ENCODE results near the gene C1QTNF8.
"Not testable (repeated sequence)": the region's sequence is repeated elsewhere in the genome, so short reads cannot be mapped to it uniquely, and the experiment has no call there.

Gene C1QTNF8

DNA sequence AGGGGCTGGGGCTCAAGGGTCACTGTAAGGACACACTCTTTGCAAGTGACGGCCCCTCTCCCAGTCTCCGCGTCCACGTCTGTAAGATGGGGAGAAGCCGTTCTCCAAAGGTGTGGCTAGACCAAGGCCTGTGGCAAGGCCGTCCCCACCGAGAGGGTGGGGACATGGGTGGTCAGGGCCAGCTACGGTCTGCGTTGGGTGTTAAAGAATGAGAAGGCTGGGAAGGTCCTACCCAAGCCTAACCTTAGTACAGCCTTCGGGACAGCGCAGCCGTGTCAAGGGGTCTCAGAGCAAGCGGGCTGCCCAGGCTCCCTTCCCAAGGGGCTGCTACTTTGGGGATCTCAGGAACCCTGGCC, 1.9 kb downstream of the C1QTNF8 start:
- DNase-seq (ENCODE audit: low read depth in 2 of 2), result no peak

DNA sequence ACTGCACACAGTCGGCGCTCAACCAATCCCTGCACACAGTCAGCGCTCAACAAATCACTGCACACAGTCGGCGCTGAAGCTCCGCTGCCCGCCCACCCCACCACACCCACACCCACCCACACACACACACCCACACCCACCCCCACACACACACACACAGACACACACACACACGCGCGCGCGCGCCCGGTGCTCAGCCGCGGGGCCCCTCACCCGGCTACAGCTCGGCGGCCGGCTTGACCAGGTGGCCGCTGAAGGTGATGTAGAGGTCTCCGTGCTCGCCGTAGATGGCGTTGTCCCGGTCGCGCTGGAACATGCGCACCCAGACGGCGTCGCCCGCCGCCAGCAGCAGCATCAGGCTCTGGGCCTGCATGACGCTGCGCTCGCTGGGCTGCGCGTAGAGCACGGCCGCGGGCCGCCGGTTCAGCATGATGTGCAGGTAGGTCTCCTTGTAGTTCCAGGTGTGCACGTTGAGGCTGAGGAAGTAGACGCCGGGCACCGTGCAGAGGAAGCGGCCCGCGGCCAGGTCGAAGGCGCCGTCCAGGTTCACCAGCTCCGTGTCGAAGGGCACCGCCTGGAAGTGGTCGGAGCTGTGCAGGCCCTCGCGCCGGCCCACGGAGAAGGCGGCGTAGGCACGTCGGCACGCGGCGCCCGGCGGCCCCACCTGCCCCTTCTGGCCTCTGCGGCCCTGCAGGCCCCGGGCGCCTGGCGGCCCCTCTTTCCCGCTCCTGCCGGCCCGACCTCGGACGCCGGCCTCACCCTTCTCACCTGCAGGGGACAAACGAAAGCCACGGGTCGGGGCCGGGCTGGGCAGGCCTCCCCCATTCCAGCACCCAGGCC, 2.5 kb downstream of the C1QTNF8 start:
- no peak for DNase-seq (ENCODE audit: low read depth in 2 of 2)

DNA sequence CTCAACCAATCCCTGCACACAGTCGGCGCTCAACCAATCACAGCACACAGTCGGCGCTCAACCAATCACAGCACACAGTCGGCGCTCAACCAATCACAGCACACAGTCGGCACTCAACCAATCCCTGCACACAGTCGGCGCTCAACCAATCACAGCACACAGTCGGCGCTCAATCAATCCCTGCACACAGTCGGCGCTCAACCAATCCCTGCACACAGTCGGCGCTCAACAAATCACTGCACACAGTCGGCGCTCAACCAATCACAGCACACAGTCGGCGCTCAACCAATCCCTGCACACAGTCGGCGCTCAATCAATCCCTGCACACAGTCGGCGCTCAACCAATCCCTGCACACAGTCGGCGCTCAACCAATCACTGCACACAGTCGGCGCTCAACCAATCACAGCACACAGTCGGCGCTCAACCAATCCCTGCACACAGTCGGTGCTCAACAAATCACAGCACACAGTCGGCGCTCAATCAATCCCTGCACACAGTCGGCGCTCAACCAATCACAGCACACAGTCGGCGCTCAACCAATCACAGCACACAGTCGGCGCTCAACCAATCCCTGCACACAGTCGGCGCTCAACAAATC, 3.3 kb downstream of the C1QTNF8 start:
- not testable (repeated sequence) for DNase-seq (ENCODE audit: low read depth in 2 of 2)

DNA sequence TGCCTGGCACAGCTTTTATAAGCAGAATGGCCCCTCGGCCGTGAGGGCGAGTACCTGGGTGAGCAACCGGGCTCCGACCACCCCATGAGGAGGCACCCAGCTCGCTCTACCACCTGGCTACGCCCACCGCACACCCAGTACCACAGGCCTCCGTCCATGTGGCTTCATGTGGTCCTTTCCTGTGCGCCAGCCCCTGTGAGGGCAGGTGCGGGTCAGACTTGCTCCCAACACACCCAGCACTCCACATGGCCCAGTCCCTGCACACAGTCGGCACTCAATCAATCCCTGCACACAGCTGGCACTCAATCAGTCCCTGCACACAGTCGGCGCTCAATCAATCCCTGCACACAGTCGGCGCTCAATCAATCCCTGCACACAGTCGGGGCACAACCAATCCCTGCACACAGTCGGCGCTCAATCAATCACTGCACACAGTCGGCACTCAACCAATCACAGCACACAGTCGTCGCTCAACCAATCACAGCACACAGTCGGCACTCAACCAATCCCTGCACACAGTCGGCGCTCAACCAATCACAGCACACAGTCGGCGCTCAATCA, 4.0 kb downstream of the C1QTNF8 start:
- DNase-seq (ENCODE audit: low read depth in 2 of 2), result no peak

DNA sequence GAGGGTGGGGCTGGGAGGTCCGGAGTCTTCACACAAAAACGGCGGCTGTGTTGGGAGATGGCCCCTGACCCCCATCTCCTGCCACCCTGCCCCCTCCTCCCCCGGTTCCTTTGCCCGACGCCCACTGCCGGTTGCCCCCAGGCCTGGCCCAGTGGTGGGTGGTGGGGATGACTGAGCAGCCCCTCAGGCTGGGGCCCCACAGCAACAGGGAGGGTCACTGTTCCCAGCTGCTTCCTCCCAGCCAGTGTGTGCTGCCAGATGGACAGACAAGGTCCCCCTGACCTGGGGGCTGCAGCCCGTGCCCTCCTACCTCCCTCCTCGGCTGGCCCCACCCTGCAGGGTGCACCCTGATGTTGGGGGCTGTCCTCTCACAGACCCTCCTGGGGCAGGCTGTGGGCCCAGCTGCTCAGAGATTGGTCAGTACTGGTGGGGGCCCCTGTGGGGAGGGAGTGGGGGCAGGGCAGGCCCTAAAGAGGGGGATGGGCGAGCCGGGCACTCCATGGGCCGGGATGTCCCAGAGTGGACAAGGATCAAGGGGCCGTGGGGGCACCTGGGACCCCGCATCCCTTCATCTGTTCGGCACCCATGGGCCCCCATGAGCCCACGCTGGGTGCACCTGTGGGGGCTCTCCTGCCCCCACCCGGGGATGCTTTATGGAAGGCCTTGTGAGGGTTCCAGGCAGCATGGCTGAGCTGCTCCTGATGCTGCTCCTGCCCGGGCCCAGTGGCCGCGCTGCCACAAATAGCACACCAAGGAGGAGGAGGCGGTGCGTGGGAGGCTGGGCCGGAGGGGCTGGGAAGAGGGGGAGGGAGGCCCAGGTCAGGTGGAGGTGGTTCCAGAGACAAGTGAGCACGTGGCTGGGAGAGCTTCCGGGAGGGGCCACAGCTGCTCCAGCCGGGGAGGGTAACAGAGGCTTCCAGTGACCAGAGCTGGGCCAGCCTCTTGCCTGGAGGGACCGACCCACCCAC, 5.1 kb downstream of the C1QTNF8 start:
- no peak for DNase-seq (ENCODE audit: low read depth in 2 of 2)

DNA sequence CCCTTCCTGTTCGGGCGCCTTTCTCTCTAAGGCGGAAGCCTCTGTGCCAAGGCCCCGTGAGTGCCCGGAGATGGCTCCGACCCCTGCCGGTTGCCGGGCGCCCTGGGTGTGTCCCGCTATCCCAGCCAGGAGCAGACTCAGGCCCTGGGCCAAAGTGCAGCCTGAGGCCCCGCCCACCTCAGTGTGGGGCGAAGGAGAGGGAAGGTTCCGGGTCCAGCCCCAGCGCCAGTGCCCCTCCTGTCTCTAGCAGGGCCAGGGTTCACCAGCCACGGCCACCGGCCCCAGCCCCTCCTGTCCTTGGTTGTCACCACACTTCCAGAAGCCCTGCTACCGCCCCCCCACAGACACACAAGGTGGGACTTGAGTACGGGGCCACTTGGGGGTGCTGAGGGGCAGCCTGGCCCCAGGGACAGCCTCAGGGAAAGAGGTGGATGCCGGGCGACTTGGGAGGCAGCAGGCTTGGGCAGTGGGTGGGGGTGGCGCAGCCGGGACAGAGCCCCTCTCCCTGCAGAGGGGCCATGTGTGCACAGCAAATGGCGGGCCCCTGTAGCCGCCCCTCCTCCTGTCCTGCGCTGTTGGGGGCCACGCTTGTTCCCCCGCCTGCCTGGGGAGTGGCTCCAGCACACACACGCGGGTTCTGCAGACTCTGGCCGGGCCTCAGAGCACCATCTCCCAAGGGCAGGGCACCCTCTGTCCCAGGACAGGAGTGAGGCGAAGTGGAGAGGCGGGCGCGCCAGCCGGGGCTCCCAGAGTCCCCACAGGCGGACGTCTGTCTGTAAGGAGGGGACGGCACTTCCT, 6.0 kb downstream of the C1QTNF8 start:
- no peak for DNase-seq (ENCODE audit: low read depth in 2 of 2)

DNA sequence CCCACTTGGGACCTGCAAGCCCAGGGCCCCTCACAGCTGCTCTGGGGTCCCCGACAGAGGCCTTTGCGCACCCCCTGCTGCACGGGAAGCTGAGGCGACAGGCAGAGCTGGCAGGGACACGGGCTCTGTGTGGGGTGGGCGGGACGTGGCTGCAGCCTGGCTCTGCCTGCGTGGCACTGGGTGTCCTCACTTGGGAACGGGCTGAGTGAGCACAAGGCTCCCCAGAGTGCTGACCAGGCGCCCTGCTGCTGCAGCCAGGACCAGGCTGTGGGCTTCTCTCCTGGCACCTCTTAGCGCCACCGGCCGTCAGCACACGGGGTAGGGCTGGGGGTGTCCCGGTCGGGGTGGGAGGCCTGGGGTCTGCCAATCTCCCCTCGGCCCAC, 6.6 kb downstream of the C1QTNF8 start:
- DNase-seq (ENCODE audit: low read depth in 2 of 2), result no peak

DNA sequence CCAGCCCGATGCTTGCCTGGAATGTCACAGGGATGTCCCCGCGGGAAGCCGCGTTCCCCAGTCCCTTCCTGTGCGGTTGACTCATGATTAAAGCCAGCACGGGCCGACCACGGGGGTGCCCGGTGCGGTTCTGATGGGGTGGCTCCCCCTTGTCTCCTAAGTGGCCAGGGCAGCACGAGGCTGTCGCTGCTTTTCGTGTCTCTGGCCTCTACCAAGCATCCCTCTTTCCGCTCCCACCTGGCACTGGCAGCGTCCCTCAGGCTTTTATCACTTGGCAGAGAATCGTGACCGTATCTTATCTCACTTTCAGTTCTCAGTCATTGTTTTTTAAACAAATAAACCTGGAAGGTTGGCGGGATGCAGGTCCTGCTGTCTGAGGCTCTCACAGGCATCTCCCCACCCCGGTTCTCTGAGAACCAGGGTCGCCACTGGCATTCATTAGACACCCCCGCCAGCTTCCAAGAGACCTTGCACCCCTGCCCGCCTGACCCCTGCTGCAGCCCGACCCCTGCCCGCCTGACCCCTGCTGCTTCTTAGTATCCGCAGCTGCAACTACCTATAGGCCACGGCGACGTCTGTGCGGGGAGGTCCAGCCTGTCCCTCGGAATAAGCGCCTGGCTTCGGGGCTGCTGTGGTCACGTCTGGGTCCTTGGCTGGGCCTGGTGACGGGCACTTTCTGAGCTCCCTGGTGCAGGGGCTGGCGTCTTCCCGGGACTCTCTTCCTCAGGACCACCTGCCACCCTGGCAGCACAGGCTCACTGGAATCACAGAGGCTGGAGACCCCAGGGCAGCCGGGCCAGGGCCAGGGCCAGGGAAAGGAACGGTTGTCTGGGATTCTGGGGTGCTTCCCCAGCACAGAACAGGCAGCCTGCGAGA, 7.5 kb downstream of the C1QTNF8 start:
- no peak for DNase-seq (ENCODE audit: low read depth in 2 of 2)

DNA sequence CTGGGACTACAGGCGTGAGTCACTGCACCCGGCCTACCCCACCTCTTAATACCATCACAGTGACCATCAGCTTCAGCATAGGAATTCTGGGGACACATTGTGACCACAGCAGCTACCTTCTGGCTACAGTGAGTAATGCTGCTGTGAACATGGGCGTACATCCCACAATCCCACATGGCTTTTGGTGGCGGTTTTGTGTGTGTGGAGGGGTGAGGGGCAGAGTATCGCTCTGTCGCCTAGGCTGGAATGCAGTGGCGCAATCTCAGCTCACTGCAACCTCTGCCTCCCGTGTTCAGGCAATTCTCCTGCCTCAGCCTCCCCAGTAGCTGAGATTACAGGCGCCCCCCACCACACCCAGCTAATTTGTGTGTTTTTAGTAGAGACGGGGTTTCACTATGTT, 9.6 kb downstream of the C1QTNF8 start:
- not testable (repeated sequence) for DNase-seq (ENCODE audit: low read depth in 2 of 2)

DNA sequence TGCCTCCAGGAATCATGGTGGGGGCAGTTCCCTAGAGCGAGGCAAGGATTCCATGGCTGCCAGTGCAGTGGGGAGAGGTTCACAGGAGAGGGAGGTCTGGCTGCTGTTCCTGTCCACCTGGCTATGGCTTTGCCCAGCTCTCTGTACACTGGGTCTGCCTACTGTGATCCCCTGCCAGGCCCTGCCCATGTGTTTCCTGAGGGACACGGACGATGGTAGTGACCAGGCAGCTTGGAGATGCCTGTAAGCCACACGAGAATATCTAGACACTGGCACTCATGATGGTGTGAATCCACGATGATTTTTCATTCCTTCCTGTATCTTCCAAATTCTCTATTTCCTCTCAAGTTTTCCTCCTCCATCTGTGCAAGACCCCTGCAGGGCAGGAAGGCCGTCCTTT, 11.1 kb downstream of the C1QTNF8 start:
- DNase-seq (ENCODE audit: low read depth in 2 of 2), result no peak

DNA sequence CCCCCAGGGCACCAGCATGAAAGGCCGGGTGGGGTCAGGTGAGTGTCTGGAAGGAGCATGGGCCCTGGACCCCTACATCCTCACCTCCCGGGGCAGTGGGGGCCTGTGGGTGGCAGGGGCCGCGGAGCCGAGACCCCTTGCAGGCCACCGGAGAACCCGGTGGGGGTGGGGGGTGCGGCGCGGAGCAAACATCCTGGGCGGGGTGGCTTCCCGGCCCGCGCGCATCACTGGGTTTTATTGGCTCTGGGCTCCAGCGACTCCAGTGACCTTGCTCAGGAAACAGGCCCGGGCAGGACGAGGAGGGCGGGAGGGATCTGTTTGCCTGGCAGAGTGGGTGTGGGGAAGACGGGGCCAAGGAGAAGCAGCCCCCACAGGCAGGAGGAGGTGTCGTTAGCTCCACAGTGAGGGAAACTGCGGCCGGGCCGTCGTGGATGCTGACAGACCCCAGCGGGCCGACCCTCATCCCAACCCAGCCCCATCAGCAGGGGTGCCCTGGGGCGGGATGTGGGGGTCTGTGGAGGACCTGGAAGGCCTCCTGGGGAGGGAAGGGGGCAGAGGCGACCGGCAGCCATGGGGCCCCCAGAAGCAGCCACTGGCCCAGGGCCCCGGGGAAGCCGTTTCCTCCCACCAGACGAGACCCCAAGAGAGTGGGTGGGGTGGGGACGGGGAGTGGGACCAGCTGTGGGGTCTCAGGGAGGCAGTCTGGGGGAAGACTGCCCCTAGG, 12.9 kb downstream of the C1QTNF8 start:
- DNase-seq (ENCODE audit: low read depth in 2 of 2), result no peak

DNA sequence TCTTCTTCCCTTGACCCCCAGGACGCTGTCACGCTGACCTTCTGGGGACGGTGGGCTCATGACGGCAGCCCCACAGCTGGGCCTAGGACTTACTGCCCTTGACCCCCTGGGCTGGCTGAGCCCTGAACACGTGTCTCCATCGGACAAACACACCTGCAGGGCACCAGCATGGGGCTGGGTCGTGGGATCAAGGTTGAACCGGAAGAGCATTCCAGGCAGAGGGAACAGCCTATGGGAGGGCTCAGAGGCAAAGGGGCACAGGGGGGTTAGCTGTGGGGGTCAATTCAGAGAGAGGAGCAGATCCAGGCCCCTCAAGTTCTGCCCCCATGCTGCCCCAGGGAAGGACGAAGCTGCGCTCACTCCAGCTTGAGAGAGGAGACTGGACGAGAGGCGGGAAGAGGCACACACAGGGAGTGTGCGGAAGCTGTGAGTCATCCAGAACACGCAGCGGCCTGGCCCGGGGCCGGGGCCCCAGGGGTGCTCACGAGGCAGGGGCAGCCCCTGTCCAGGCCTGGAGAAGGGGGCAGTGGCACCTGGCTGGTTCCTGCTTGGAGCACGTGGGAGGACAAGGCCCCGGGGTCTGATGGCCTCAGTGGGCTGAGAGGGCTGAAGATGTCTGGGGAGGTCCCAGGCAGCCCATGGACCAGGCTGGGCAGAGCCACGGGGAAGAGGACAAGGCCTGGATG, 13.6 kb downstream of the C1QTNF8 start:
- no peak for DNase-seq (ENCODE audit: low read depth in 2 of 2)

DNA sequence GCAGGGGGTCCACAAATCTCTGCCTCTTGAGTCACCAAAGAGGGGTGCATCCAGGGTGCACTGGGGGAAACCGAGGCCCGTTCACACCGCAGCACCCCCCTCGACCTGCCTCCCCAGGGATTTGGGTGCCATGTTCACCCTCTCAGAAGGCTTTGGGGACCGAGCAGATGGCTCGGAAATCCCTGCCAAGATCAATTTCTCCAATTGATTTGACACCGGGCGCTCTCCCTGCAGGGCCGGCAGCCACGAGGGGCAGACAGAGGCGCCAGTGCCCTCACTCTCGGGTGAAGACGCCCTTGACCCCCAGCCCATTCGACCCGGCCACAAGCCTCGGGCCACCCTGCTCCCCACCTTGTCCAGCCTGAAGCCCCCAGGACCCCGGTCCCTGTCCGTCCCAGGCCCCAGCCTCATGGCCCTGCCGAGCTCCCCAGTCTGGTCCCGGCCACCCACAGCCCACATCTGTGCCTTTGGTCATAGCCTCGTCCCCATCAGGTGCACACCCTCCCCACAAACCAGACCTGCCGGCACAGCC, 14.2 kb downstream of the C1QTNF8 start:
- no peak for DNase-seq (ENCODE audit: low read depth in 2 of 2)

DNA sequence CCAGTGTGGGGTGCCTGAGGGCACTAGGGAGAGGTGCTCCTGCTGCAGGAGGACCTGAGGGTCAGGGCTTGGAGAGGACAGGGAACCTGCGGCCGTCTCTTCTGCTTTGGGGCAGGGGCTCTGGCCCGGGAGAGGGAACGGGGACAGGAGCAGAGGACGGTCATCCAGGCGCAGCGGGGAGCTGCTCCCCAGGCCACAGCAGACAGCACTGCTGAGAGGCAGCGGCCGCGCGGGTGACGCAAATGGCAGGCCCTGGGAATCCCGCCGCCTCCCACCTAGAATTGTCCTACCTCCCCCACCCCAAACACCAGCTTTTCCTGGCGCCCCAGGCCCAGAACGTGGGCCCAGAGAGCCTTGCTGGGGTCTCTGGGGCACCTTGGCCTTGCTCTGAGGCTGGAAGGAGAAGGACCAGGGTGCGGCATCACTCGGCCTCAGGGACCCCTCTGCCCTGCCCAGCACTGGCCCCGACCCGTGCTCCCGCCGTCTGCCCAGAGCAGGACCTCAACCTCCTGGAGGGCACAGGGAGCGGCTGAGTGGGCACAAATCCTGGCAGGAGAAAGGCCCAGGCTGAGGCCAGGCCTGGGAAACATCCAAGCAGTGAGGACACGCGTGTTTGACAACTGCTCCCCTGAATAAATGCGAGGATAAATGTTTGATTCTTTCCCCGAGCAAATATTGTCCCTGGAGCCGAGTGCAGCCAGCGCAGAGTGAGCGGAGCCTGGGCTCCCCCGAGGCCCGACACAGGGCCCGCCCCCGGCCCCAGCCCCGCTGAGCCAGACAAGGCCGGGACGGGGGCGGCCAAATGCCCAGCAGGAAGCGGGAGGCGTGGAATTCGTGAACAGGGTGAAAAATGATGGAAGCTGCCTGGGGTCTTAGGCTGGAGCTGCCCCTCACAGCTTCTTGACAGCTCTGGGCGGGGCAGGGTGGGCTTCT, 15.0 kb downstream of the C1QTNF8 start:
- no peak for DNase-seq (ENCODE audit: low read depth in 2 of 2)

DNA sequence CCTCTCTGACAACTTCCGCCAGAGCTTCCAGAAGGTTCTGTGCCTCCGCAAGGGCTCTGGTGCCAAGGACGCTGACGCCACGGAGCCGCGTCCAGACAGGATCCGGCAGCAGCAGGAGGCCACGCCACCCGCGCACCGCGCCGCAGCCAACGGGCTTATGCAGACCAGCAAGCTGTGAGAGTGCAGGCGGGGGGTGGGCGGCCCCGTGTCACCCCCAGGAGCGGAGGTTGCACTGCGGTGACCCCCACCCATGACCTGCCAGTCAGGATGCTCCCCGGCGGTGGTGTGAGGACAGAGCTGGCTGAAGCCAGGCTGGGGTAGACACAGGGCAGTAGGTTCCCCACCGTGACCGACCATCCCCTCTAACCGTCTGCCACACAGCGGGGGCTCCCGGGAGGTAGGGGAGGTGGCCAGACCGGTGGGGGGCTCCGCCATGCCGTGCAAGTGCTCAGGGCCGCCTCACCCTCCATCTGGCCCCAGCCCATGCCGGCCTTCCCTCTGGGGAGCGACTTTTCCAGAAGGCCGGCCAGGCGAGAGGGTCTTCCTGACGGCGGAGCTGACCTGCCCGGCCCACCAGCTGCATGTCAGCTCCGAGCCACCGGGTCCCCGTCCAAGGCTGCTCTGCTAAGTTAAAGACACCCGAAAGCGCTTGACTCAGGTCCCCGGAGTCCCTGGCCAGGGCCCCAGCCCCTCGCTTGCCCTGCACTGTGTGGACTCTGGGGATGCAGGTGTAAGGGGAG, 16.1 kb downstream of the C1QTNF8 start:
- no peak for DNase-seq (ENCODE audit: low read depth in 2 of 2)

DNA sequence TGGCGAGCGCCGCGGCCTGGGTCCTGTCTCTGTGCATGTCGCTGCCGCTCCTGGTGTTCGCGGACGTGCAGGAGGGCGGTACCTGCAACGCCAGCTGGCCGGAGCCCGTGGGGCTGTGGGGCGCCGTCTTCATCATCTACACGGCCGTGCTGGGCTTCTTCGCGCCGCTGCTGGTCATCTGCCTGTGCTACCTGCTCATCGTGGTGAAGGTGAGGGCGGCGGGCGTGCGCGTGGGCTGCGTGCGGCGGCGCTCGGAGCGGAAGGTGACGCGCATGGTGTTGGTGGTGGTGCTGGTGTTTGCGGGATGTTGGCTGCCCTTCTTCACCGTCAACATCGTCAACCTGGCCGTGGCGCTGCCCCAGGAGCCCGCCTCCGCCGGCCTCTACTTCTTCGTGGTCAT, 16.7 kb downstream of the C1QTNF8 start:
- no peak for DNase-seq (ENCODE audit: low read depth in 2 of 2)

DNA sequence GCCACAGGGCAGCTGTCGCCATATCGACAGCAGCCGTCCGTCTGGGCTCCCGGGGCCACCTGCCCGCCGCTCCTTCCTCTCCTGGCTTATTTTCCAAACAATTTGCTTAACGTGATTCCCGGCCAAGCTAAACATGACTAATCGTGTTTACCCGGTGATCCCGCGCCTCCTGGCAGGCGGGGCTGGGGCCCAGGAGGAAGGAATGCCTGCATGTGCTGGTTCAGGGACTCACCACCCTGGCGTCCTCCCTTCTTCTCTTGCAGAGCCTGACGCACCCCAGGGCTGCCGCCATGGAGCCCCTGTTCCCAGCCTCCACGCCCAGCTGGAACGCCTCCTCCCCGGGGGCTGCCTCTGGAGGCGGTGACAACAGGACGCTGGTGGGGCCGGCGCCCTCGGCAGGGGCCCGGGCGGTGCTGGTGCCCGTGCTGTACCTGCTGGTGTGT, 17.4 kb downstream of the C1QTNF8 start:
- DNase-seq (ENCODE audit: low read depth in 2 of 2), result no peak

All from stimulated activated CD8-positive, alpha-beta memory T cell treated with anti-CD3 and anti-CD28 coated beads, Interleukin-15, amount 100 ng/mL, for 4 hours (primary cell).